ENCODE data around the gene TECPR2.

DNA sequence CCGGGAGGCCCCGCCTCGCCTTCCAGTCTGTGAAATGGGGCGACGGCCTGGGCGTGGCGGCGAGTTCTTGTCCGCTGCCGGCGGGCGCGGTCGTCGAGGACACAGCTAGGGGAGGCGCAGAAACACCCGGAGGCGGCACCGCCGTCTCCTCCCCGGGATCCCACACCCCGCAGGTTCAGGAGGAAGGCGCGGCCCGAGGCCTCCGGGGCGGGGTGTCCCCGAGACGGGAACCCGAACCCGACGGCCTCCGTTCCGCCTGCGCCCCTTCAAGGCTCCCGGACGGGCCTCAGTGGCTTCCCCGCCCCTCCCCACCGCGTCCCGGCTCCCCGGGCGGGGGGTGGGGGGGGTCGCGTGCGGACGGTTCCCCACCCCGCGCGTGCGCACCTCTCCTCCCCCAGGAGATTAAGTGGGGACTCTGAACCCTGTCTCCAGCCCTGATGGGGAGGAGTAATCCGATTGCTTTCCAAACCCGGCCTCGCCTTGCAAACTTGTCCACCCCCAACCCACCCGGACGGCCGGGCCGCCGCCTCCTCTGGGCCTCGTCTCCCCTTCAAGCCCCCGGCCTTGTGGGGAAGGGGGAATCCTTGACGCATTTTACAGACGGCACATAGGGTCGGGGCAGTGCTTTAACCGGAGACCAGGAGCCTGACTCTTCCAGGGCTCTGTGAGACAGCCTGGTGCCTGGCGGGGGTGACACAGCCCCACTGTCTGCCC, 182.2 kb downstream of the TECPR2 start:
- TF ChIP-seq GLIS3 (CRISPR knock-in tag; IDR thresholded peaks at IDR 0.05) (no peak), TCF4 (CRISPR knock-in tag; IDR thresholded peaks at IDR 0.05; ENCODE audit: borderline replicate concordance) (no peak), BACH2 (CRISPR knock-in tag; IDR thresholded peaks at IDR 0.05; ENCODE audit: borderline replicate concordance) (no peak), ISL1 (CRISPR knock-in tag; IDR thresholded peaks at IDR 0.05) (no peak), ZNF8 (CRISPR knock-in tag; IDR thresholded peaks at IDR 0.05) (no peak)
- TF ChIP-seq, protein P1, sequence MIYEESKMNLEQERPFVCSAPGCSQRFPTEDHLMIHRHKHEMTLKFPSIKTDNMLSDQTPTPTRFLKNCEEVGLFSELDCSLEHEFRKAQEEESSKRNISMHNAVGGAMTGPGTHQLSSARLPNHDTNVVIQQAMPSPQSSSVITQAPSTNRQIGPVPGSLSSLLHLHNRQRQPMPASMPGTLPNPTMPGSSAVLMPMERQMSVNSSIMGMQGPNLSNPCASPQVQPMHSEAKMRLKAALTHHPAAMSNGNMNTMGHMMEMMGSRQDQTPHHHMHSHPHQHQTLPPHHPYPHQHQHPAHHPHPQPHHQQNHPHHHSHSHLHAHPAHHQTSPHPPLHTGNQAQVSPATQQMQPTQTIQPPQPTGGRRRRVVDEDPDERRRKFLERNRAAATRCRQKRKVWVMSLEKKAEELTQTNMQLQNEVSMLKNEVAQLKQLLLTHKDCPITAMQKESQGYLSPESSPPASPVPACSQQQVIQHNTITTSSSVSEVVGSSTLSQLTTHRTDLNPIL (CRISPR knock-in tag; IDR thresholded peaks at IDR 0.05; ENCODE audit: low read depth) = no peak

All from SK-N-SH treated with all-trans-retinoic acid at 6 μM for 48 hours (cell line).